Neural cell (in vitro differentiated cells): Measurements from ENCODE around the gene PAX3.

Experiments used
- EP300 ChIP-seq: fragments of 450-650 bp; conservative IDR thresholded peaks from 2 replicates; pipeline ENCODE4 v1.6.1; 2014; ENCODE audit warnings: antibody characterized with exemption, mild to moderate bottlenecking, moderate library complexity; ENCODE audit not compliant: poor library complexity, severe bottlenecking
- POLR2AphosphoS5 ChIP-seq: IDR thresholded peaks from 2 replicates; pipeline ENCODE4 v1.6.1; 2012
- TF ChIP-seq, protein P1 (sequence below): fragments of 450-650 bp; IDR thresholded peaks from 2 replicates; pipeline ENCODE4 v1.5.1; 2014; ENCODE audit warnings: antibody characterized with exemption, mild to moderate bottlenecking, moderate library complexity; ENCODE audit not compliant: poor library complexity, severe bottlenecking

DNA sequence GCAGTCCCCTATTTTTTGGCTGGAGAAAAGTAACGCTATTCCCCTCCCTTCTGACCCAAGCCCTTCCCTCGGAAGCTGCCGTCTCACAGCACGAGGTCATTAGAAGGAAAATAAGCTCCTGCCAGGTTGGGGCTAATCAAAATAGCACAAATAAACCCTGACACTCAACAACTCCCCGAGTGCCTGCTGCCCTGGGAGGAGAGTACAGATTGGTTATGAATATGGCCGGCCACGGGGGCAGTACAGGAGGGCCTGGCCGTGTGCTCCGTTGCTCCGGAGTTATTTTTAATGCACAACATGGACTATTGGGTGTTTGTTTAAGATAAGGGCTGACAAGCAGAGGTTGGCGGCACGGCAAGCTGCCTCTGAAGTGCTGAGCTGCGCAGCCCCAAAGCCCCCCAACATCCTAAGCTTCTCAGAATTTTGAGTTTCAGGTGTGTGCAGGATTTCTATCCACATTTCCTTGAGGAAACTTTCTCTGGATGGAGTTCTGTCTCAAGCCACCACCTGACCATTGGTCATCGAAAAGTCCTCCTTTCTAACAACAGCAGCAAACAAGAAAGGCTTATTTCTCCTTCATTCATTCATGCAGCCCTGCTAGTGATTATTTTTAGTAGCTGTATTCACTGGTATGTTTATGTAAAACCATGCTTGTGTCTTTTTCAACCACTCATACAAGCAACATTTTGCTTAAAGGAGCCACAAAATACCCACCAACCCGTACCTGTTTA, 58.7 kb downstream of the PAX3 start:
- no peak for TF ChIP-seq POLR2AphosphoS5
- TF ChIP-seq, protein P1, sequence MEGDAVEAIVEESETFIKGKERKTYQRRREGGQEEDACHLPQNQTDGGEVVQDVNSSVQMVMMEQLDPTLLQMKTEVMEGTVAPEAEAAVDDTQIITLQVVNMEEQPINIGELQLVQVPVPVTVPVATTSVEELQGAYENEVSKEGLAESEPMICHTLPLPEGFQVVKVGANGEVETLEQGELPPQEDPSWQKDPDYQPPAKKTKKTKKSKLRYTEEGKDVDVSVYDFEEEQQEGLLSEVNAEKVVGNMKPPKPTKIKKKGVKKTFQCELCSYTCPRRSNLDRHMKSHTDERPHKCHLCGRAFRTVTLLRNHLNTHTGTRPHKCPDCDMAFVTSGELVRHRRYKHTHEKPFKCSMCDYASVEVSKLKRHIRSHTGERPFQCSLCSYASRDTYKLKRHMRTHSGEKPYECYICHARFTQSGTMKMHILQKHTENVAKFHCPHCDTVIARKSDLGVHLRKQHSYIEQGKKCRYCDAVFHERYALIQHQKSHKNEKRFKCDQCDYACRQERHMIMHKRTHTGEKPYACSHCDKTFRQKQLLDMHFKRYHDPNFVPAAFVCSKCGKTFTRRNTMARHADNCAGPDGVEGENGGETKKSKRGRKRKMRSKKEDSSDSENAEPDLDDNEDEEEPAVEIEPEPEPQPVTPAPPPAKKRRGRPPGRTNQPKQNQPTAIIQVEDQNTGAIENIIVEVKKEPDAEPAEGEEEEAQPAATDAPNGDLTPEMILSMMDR, result no peak
- TF ChIP-seq EP300, result no peak
